ENCODE results near the gene DNM2.
"Not testable (repeated sequence)": the region's sequence is repeated elsewhere in the genome, so short reads cannot be mapped to it uniquely, and the experiment has no call there.

DNM2 gene

GRCh38 chr19:10752237-10752912 lies 34.5 kb downstream of the DNM2 start:
- ATAC-seq (no peak), DNase-seq (no peak)

GRCh38 chr19:10752913-10753704 lies 35.2 kb downstream of the DNM2 start:
- ATAC-seq (no peak), DNase-seq (no peak)

- DNase-seq (no peak), ATAC-seq (no peak)
These were observed 38.5 kb downstream of the DNM2 start for GRCh38 chr19:10756371-10756770.

GRCh38 chr19:10756791-10757190 lies 38.9 kb downstream of the DNM2 start:
- no peak for DNase-seq
- no peak for ATAC-seq

GRCh38 chr19:10758050-10758449 lies 40.2 kb downstream of the DNM2 start:
- ATAC-seq, DNase-seq: not testable (repeated sequence)

GRCh38 chr19:10758978-10759377 lies 41.1 kb downstream of the DNM2 start:
- ATAC-seq (no peak), DNase-seq (no peak)

- ATAC-seq (peak; percentile 52), DNase-seq (peak; percentile 48)
These were observed 42.5 kb downstream of the DNM2 start for GRCh38 chr19:10760273-10760944.

GRCh38 chr19:10761443-10762250 lies 43.8 kb downstream of the DNM2 start:
- DNase-seq (no peak), ATAC-seq (no peak)

- DNase-seq (no peak), ATAC-seq (no peak)
These were observed 44.8 kb downstream of the DNM2 start for GRCh38 chr19:10762656-10763055.

- DNase-seq, result no peak
- ATAC-seq, result no peak
These were observed 45.5 kb downstream of the DNM2 start for GRCh38 chr19:10763411-10763810.

GRCh38 chr19:10763828-10764339 lies 46.0 kb downstream of the DNM2 start:
- no peak for ATAC-seq

GRCh38 chr19:10764340-10764894 lies 46.5 kb downstream of the DNM2 start:
- no peak for DNase-seq
- no peak for ATAC-seq

More at GRCh38 chr19:10763828-10764339, 46.0 kb downstream of the DNM2 start:
- DNase-seq, result no peak

GRCh38 chr19:10766049-10766623 lies 48.3 kb downstream of the DNM2 start:
- no peak for ATAC-seq
- DNase-seq, result no peak

GRCh38 chr19:10766671-10767201 lies 48.9 kb downstream of the DNM2 start:
- DNase-seq, result no peak

GRCh38 chr19:10767726-10768125 lies 49.8 kb downstream of the DNM2 start:
- no peak for ATAC-seq
- no peak for DNase-seq

More at GRCh38 chr19:10766671-10767201, 48.9 kb downstream of the DNM2 start:
- no peak for ATAC-seq

- DNase-seq (no peak), ATAC-seq (no peak)
These were observed 50.5 kb downstream of the DNM2 start for GRCh38 chr19:10768369-10768768.

- no peak for DNase-seq
- no peak for ATAC-seq
These were observed 51.1 kb downstream of the DNM2 start for GRCh38 chr19:10768936-10769335.

GRCh38 chr19:10769533-10770491 lies 51.9 kb downstream of the DNM2 start:
- DNase-seq (no peak), ATAC-seq (no peak)

- DNase-seq (no peak), ATAC-seq (no peak)
These were observed 56.1 kb downstream of the DNM2 start for GRCh38 chr19:10773969-10774368.

- ATAC-seq (no peak), DNase-seq (no peak)
These were observed 57.0 kb downstream of the DNM2 start for GRCh38 chr19:10774893-10775292.
